ENCODE results near the gene OVOL3. TPM values are rescaled to one million over a fixed set of nuclear protein-coding genes. Genes with fewer than 3 reads are reported as not detected.

The OVOL3 gene
- total RNA-seq, 1 experiment from 2014 or later = not detected

- Histone ChIP-seq H3K9me2 (ENCODE audit: insufficient read depth) (no peaks in the 10 kb centered on the region), H2AFZ (no peak overlapping the region), H3K79me2 (ENCODE audit: low read depth) (no peaks in the 10 kb centered on the region), H3F3A (ENCODE audit: insufficient read depth, low read depth) (no peaks in the 10 kb centered on the region), H3K4me3 (no peak overlapping the region), H4K20me1 (ENCODE audit: insufficient read depth) (no peaks in the 10 kb centered on the region), H3K36me3 (ENCODE audit: low read depth) (no peaks in the 10 kb centered on the region), H3K9me3 (ENCODE audit: insufficient read depth, low read depth) (no peaks in the 10 kb centered on the region), H3K27me3 (ENCODE audit: insufficient read depth, low read depth) (no peaks in the 10 kb centered on the region), H3K4me2 (no peak overlapping the region), H3K4me1 (replicated peaks; ENCODE audit: insufficient read depth) (peaks cover 10% of the 10 kb centered on the region), H3K27ac (no peak overlapping the region)
- no peak for TF ChIP-seq EZH2 (IDR thresholded peaks at IDR 0.05; ENCODE audit: low read depth)
- no peak for TF ChIP-seq CTCF (conservative IDR thresholded peaks at IDR 0.05)
- intact Hi-C loops (cut with micrococcal nuclease; ENCODE audit: unreplicated experiment) = no loop called here
- CTCF ChIA-PET = no interaction called here
- BruUV-seq (replicated peaks) = no TSS peak
- DNase-seq = peak in 1 of 2 experiments; percentile 74
- POLR2A ChIA-PET (ENCODE audit: unreplicated experiment) = interaction anchor here (1.0 kb wide), 1 partner anchor 49 kb away, joined by 3 read pairs; no protein-coding TSS in a partner anchor
Measured at GRCh38 chr19:36101550-36102327, 9.2 kb upstream of the OVOL3 start.

- Histone ChIP-seq H3K79me2 (ENCODE audit: low read depth) (no peaks in the 10 kb centered on the region), H2AFZ (no peak overlapping the region), H3K9me3 (ENCODE audit: insufficient read depth, low read depth) (no peaks in the 10 kb centered on the region), H3K9me2 (ENCODE audit: insufficient read depth) (no peaks in the 10 kb centered on the region), H3K27ac (no peak overlapping the region), H3F3A (ENCODE audit: insufficient read depth, low read depth) (no peaks in the 10 kb centered on the region), H3K4me3 (no peak overlapping the region), H3K27me3 (ENCODE audit: insufficient read depth, low read depth) (no peaks in the 10 kb centered on the region), H3K36me3 (ENCODE audit: low read depth) (no peaks in the 10 kb centered on the region), H3K4me2 (no peak overlapping the region), H4K20me1 (ENCODE audit: insufficient read depth) (no peaks in the 10 kb centered on the region; the same call in 1 of the 2 replicates), H3K4me1 (replicated peaks; ENCODE audit: insufficient read depth) (peaks cover 10% of the 10 kb centered on the region)
- CTCF ChIA-PET = no interaction called here
- BruUV-seq (replicated peaks) = no TSS peak
- no peak for DNase-seq
- TF ChIP-seq CTCF (conservative IDR thresholded peaks at IDR 0.05) (no peak), EZH2 (IDR thresholded peaks at IDR 0.05; ENCODE audit: low read depth) (no peak)
- POLR2A ChIA-PET (ENCODE audit: unreplicated experiment) = no interaction called here
- intact Hi-C loops (cut with micrococcal nuclease; ENCODE audit: unreplicated experiment) = no loop called here
Measured at GRCh38 chr19:36103040-36103626, 7.8 kb upstream of the OVOL3 start.

- Histone ChIP-seq H2AFZ (no peak overlapping the region), H3K4me1 (replicated peaks; ENCODE audit: insufficient read depth) (peaks cover 10% of the 10 kb centered on the region), H3K9me2 (ENCODE audit: insufficient read depth) (no peaks in the 10 kb centered on the region), H3F3A (ENCODE audit: insufficient read depth, low read depth) (no peaks in the 10 kb centered on the region; the same call in 1 of the 2 replicates), H3K27me3 (ENCODE audit: insufficient read depth, low read depth) (no peaks in the 10 kb centered on the region), H3K79me2 (ENCODE audit: low read depth) (no peaks in the 10 kb centered on the region), H3K4me3 (no peak overlapping the region), H3K36me3 (ENCODE audit: low read depth) (no peaks in the 10 kb centered on the region), H4K20me1 (ENCODE audit: insufficient read depth) (no peaks in the 10 kb centered on the region; the same call in 1 of the 2 replicates), H3K27ac (no peak overlapping the region), H3K9me3 (ENCODE audit: insufficient read depth, low read depth) (no peaks in the 10 kb centered on the region), H3K4me2 (peak overlapping the region; percentile 40)
- intact Hi-C loops (cut with micrococcal nuclease; ENCODE audit: unreplicated experiment) = no loop called here
- peak; percentile 61 to 68 for DNase-seq
- BruUV-seq (replicated peaks) = no TSS peak
- TF ChIP-seq CTCF (conservative IDR thresholded peaks at IDR 0.05) (no peak), EZH2 (IDR thresholded peaks at IDR 0.05; ENCODE audit: low read depth) (no peak)
- ChIA-PET POLR2A (ENCODE audit: unreplicated experiment) (interaction anchor here (0.5 kb wide), 1 partner anchor 11 kb away, joined by 9 read pairs; the partner anchor contains the start of genes POLR2I and TBCB), CTCF (no interaction called here)
Measured at GRCh38 chr19:36103842-36104552, 6.9 kb upstream of the OVOL3 start.
